GM12878 (cell line): ENCODE measurements around the gene PARM1. TPM values are rescaled to one million over a fixed set of nuclear protein-coding genes. Genes with fewer than 3 reads are reported as not detected.
A peak's percentile ranks its signal among the peaks of the same experiment; 100 is the strongest.

ENCODE experiments used
- ATAC-seq: fragments of 200-7000 bp; cut with Tn5 transposase; 3 replicates; pipeline ENCODE4 v1.9.1; 2020; ENCODE audit warnings: mild to moderate bottlenecking, moderate library complexity
- BruUV-seq: library from RNA; stranded (reverse); fragments of 400-500 nt; replicated peaks from 2 replicates; lab custom pipeline; 2021; lab: Mats Ljungman, UMichigan
- CTCF ChIA-PET: fragments of 300-600 bp; sonication (Branson Sonifier 250); formaldehyde crosslinking; extraction: SDS; loops from one replicate; lab custom pipeline; 2021; ENCODE audit warnings: inconsistent platforms; lab: Yijun Ruan, JAX
- POLR2A ChIA-PET: fragments of 350-600 bp; formaldehyde crosslinking; extraction: SDS; loops from one replicate; lab custom pipeline; 2021; ENCODE audit warnings: inconsistent platforms; lab: Charles Lee
- RAD21 ChIA-PET: fragments of 300-600 bp; sonication (Branson Sonifier 250); formaldehyde crosslinking; loops from one replicate; lab custom pipeline; 2023; ENCODE audit warnings: antibody characterized with exemption; ENCODE audit not compliant: unreplicated experiment; lab: Charles Lee
- SMC1A ChIA-PET: fragments of 300-600 bp; sonication (Branson Sonifier 250); formaldehyde crosslinking; loops from one replicate; lab custom pipeline; 2023; ENCODE audit not compliant: unreplicated experiment, uncharacterized antibody; lab: Charles Lee
- DNase-seq: peaks from one replicate; pipeline ENCODE4 v3.0.0-alpha.2; 2011; ENCODE audit warnings: low read depth, low spot score
- FAIRE-seq: peaks from 3 replicates; lab custom pipeline; 2011; peaks lifted over from hg19 to GRCh38; lab: Jason Lieb, UNC
- H2AFZ ChIP-seq: 2 replicates; pipeline ENCODE4 v1.6.0; 2011; ENCODE audit warnings: low read depth, low read length, control low read depth; ENCODE audit not compliant: control insufficient read depth
- H3K27ac ChIP-seq: 2 replicates; pipeline ENCODE4 v1.5.1; 2011; ENCODE audit warnings: control low read depth; ENCODE audit not compliant: control insufficient read depth, insufficient read depth
- H3K27me3 ChIP-seq, 2 experiments: replicated peaks in 1 of 2; 2 replicates each; pipeline versions ENCODE4 v1.6.0 to v1.6.1; 2011; ENCODE audit warnings: low read length in 1 of 2; ENCODE audit not compliant: control insufficient read depth in 2 of 2, insufficient read depth in 2 of 2
- H3K36me3 ChIP-seq, 2 experiments: 2 replicates each; pipeline ENCODE4 v1.5.1; 2011; ENCODE audit warnings: low read length in 1 of 2; ENCODE audit not compliant: control insufficient read depth in 2 of 2, insufficient read depth in 2 of 2
- H3K4me1 ChIP-seq: 2 replicates; pipeline ENCODE4 v1.6.1; 2011; ENCODE audit warnings: mild to moderate bottlenecking, low read length, moderate library complexity, mixed read lengths; ENCODE audit not compliant: control insufficient read depth, insufficient read depth
- H3K4me2 ChIP-seq: 2 replicates; pipeline ENCODE4 v1.6.0; 2011; ENCODE audit warnings: control low read depth; ENCODE audit not compliant: control insufficient read depth, insufficient read depth
- H3K4me3 ChIP-seq: fragments of 200-600 bp; sonication (generic); 2 replicates; pipeline ENCODE4 v1.5.1; 2016
- H3K79me2 ChIP-seq: 2 replicates; pipeline ENCODE4 v1.6.0; 2011; ENCODE audit warnings: low read length; ENCODE audit not compliant: control insufficient read depth, insufficient read depth
- H3K9ac ChIP-seq: 2 replicates; pipeline ENCODE4 v1.8.0; 2011; ENCODE audit warnings: low read length, control low read depth, mixed read lengths; ENCODE audit not compliant: control insufficient read depth, insufficient read depth
- H3K9me3 ChIP-seq: replicated peaks from 3 replicates; pipeline ENCODE4 v1.5.1; 2011; ENCODE audit warnings: mild to moderate bottlenecking, low read length; ENCODE audit not compliant: control insufficient read depth, insufficient read depth
- H4K20me1 ChIP-seq: 2 replicates; pipeline ENCODE4 v1.6.0; 2011; ENCODE audit not compliant: control insufficient read depth, insufficient read depth
- ASH2L ChIP-seq: fragments of 300-600, 200-600 bp; sonication (generic); IDR thresholded peaks from 2 replicates; pipeline ENCODE4 v1.6.1; 2017; ENCODE audit warnings: low read depth, mild to moderate bottlenecking, borderline replicate concordance
- CEBPB ChIP-seq, 2 experiments: fragments of 150-350 bp in 1 of 2; IDR thresholded peaks; 2 replicates each; pipeline ENCODE4 v1.6.1; 2012 to 2014; ENCODE audit warnings: low read depth in 2 of 2, low read length in 2 of 2, borderline replicate concordance in 1 of 2, inconsistent platforms in 1 of 2
- GABPA ChIP-seq: IDR thresholded peaks from 2 replicates; pipeline ENCODE4 v1.6.1; 2014; ENCODE audit warnings: antibody characterized with exemption, low read depth, mild to moderate bottlenecking, inconsistent platforms
- GATAD2B ChIP-seq: fragments of 450-650 bp; conservative IDR thresholded peaks from 2 replicates; pipeline ENCODE4 v1.6.1; 2017; ENCODE audit warnings: low read depth, mild to moderate bottlenecking, moderate library complexity
- KDM1A ChIP-seq: fragments of 200-600 bp; sonication (generic); IDR thresholded peaks from 2 replicates; pipeline ENCODE4 v1.6.1; 2016; ENCODE audit warnings: borderline replicate concordance
- SPI1 ChIP-seq: IDR thresholded peaks from 2 replicates; pipeline ENCODE4 v1.6.1; 2011; ENCODE audit warnings: low read depth, mild to moderate bottlenecking, low read length, moderate library complexity, borderline replicate concordance; ENCODE audit not compliant: insufficient read depth
- STAT1 ChIP-seq: fragments of 450-650 bp; conservative IDR thresholded peaks from 2 replicates; pipeline ENCODE4 v1.6.1; 2014; ENCODE audit warnings: antibody characterized with exemption, mild to moderate bottlenecking
- TCF3 ChIP-seq: IDR thresholded peaks from 2 replicates; pipeline ENCODE4 v1.6.1; 2012; ENCODE audit warnings: low read depth, mild to moderate bottlenecking, low read length, borderline replicate concordance; ENCODE audit not compliant: insufficient read depth
- TCF7 ChIP-seq: IDR thresholded peaks from 2 replicates; pipeline ENCODE4 v1.6.1; 2014; ENCODE audit warnings: antibody characterized with exemption, borderline replicate concordance
- WGBS: methylation state at CpG from one replicate; pipeline ENCODE4 v1.1.6; 2016; ENCODE audit warnings: low lambda C conversion rate; ENCODE audit not compliant: insufficient replicate concordance, insufficient coverage; ENCODE audit errors: missing lambda C conversion rate; 5-methylcytosine and 5-hydroxymethylcytosine counted together
- in situ Hi-C: fragments of 300-500 bp; cut with MboI; formaldehyde crosslinking; loops from 9 replicates; pipeline ENCODE4 v1.14.3; 2018; ENCODE audit warnings: mixed read lengths
- intact Hi-C: fragments of 100-400 bp; cut with micrococcal nuclease; formaldehyde crosslinking; loops from one replicate; pipeline ENCODE4 v1.14.2; 2022; ENCODE audit not compliant: unreplicated experiment
- polyA plus RNA-seq, 11 experiments: library from polyadenylated mRNA; depleted of rRNA in 4 of 11; unstranded in 6 of 11; stranded (reverse) in 5 of 11; fragments of >200 nt; fragmentation: Nextera tagmentation in 4 of 11; fragmentation: Illumina TruSeq in 1 of 11; extraction: Ambion mirVana in 4 of 11; extraction: Trizol in 1 of 11; gene quantifications; 1 replicate in 1 of 11; 2 replicates in 10 of 11; pipeline versions ENCODE4 v1.2.1 to v1.2.3, GENCODE V29; 2011 to 2016; ENCODE audit warnings: inconsistent platforms in 2 of 11, missing spikeins in 2 of 11, low read depth in 1 of 11
- total RNA-seq, 4 experiments: library from RNA; depleted of rRNA in 3 of 4; stranded (reverse); fragments of >200 nt in 3 of 4; fragmentation: Illumina TruSeq in 1 of 4; extraction: Trizol in 1 of 4; gene quantifications; 2 replicates each; pipeline versions ENCODE4 v1.2.1 to v1.2.3, GENCODE V29; 2013 to 2021
- TF ChIP-seq, protein P1 (sequence below): IDR thresholded peaks from 2 replicates; pipeline ENCODE4 v1.6.1; 2012; ENCODE audit warnings: low read depth, low read length, improper control_type of control experiment

PARM1 gene
- total and polyA plus RNA-seq, 10 of the 15 experiments (the other 5 are each of a cell fraction or from before 2014, with no cell fraction given), result 13.9 to 56.2 (median 41.3) TPM

DNA sequence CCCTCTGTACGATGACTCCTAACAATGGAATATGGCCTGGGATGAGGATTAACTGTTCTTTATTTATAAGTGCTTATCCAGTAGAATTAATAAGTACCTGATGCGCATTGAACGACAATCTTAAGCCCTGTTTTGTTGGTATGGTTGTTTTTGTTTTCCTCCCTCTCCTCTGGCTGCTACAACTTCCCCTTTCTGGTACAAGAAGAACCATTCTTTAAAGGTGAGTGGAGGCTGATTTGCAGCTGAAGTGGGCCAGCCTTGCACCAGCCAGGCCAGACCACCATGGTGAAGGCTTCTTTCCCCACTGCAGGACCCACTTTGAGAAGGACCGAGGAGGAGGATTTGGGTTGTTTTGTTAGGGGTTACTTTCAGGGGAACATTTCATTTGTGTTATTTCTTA is 113.3 kb downstream of the PARM1 start (continued):
- no peak for TF ChIP-seq ASH2L
- TF ChIP-seq TCF7, result no peak
- no peak for TF ChIP-seq GABPA
- TF ChIP-seq STAT1, result no peak
- TF ChIP-seq, protein P1, sequence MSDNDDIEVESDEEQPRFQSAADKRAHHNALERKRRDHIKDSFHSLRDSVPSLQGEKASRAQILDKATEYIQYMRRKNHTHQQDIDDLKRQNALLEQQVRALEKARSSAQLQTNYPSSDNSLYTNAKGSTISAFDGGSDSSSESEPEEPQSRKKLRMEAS, result no peak
- TF ChIP-seq TCF3, result no peak
- TF ChIP-seq, all 136 proteins: peak for 0

GRCh38 chr4:75046641-75047040 is 113.7 kb downstream of the PARM1 start:
- SMC1A ChIA-PET, result interaction anchor here (1.2 to 1.9 kb wide), 3 partner anchors 28 to 171 kb away, joined by 3 to 4 read pairs (median 4); no protein-coding TSS in a partner anchor
- WGBS, result 69% methylated on average over 2 of the region's 2 CpGs

More at GRCh38 chr4:75046641-75047040, 113.7 kb downstream of the PARM1 start:
- intact Hi-C loops (no loop called here), in situ Hi-C loops (no loop called here)
- TSS peak; percentile 32 for BruUV-seq
- Histone ChIP-seq H3K4me3 (no peak overlapping the region), H4K20me1 (no peaks in the 10 kb centered on the region), H3K27me3 (no peaks in the 10 kb centered on the region), H3K27ac (no peak overlapping the region), H3K79me2 (no peaks in the 10 kb centered on the region), H2AFZ (no peak overlapping the region), H3K4me2 (no peak overlapping the region), H3K36me3 (no peaks in the 10 kb centered on the region; a peak in 1 of 4 replicates), H3K9me3 (no peaks in the 10 kb centered on the region), H3K9ac (no peak overlapping the region), H3K4me1 (no peaks in the 10 kb centered on the region)
- ChIA-PET CTCF (interaction anchor here (0.6 to 1.0 kb wide), 5 partner anchors 21 to 244 kb away, joined by 3 to 4 read pairs (median 3); no protein-coding TSS in a partner anchor), POLR2A (no interaction called here), RAD21 (no interaction called here)
- no peak for FAIRE-seq
- no peak for DNase-seq
- TF ChIP-seq SPI1 (peak; percentile 41; the same call in 1 of the 2 replicates), CEBPB (IDR thresholded peaks at IDR 0.05; ENCODE audit: borderline replicate concordance in 1 of 2, low read depth in 2 of 2, low read length in 2 of 2) (no peak), KDM1A (no peak), GATAD2B (no peak)
- peak; percentile 30; the same call in 2 of the 3 replicates for ATAC-seq
